HUDEP-2 (cell line): ENCODE data around the gene DAW1.
"Not testable (repeated sequence)": the region's sequence is repeated elsewhere in the genome, so short reads cannot be mapped to it uniquely, and the experiment has no call there.

Source experiments
- DNase-seq, 76 experiments: peaks; one replicate each; lab custom pipeline; 2025; ENCODE audit not compliant: unreplicated experiment in 76 of 76; lab: John Stamatoyannopoulos, UW

The DAW1 gene

DNA sequence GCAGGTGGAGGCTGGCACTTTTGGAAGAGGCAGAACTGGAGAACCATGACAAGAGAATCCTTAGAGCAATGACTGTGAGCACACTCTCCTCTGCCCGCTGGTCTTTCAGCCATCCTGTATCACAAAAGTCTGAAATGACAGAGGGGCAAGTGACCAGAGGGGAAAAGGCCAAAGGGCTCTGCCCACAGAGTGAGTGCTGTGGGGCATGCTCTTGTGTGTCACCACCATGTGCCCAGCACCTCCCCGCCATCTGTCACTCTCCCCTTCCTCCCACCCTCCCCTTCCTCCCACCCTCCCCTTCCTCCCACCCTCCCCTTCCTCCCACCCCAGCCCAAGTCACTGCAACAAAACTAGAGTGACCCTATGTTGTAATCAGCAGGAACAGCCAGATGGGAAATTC, 31.9 kb downstream of the DAW1 start:
- no peak for DNase-seq

DNA sequence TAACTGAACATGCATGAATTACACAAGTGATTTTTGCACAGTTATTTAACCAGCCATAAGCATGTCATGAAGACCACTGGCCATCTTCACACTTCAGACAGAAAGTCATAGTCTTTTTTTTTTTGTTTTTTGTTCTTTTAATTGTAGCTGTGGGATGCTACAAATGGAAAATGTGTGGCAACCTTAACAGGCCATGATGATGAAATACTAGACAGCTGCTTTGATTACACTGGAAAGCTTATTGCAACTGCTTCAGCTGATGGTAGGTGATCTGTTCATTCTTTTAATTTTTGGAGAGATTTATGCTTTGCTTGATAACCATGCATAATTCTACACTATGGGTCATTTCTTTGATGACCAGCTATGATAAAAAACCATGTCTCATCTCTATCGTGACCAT, 35.6 kb downstream of the DAW1 start:
- DNase-seq = no peak

DNA sequence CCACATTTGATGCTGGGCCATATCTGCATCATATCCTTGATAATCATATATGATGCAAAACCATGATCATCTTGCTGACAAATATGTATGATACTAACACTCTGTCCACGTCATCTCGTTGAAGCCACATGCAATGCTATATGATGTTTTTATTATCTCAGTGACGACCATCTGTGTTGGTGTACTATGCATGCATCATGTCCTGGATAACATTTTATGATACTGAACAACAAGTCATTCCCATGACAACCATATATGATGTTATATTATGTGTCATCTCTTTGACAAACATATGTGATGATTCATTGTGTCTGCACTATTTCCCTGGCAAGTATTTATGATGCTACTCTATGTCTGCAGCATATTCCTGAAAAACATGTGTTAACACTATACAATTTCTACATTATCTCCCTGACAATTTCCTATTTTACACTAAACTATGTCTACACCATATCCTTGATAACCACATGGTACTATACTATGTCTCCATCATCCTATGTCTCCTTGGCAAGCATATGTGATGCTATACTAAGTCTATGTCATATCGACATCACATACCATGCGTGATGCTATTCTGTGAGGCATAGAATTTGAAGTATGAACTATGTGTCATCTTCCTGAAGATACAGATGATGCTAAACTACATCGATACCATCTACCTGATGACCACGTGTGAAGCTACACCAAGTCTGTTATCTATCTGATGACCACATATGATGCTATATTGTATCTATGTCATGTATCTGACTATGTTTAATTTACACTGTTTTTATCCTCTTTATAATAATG, 37.0 kb downstream of the DAW1 start:
- DNase-seq = no peak

DNA sequence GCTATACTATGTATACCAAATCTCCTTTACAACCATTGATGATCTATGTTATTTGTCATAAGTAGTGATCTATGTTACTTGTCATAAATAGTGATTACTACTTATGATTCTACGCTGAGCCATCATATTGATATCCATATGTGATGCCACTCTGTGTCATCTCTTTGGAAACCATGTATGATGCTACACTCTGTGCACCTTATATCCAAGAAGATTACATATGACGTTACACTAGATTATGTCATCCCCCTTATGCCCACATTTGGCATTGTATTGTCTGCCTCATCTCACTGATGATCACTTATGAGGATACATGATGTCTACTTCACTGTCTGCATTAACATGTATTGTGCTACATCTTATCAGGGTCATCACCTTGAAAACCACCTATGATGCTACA, 42.9 kb downstream of the DAW1 start:
- DNase-seq = no peak

DNA sequence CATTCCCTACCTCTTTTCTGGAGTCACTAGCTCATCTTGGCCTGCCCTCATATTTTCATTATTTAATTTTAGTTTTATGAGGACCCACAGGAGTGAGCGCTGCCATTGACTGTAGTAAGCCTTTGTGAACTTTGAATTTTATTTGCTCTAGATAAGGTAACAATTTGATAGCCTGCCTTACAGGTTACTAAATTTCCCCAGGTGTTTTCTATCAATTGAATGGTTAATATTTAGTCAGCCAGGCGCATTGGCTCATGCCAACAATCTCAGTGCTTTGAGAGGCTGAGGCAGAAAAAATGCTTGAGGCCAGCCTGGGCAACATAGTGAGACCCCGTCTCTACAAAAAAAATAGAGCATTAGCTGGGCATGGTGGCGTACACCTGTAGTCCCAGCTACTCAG, 50.2 kb downstream of the DAW1 start:
- DNase-seq = no peak

DNA sequence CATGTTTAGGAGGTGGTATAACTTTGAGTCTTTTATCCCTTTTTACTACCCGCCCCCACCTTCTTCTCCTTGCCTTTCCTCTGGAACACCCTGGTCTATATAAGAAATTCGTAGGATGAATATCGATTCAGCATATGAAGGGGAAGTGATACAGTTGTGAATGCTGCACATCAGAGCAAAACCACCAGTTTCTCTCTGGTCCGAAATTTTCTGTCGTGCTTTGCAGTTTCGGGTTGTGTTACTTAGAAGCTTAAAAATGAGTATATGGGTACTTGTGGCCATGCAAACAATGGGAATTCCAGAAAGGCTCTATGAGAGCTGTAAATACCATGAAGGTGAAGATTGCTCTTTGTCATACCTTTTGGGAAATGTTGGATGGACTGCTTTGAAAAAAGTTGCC, 60.6 kb downstream of the DAW1 start:
- DNase-seq = no peak

DNA sequence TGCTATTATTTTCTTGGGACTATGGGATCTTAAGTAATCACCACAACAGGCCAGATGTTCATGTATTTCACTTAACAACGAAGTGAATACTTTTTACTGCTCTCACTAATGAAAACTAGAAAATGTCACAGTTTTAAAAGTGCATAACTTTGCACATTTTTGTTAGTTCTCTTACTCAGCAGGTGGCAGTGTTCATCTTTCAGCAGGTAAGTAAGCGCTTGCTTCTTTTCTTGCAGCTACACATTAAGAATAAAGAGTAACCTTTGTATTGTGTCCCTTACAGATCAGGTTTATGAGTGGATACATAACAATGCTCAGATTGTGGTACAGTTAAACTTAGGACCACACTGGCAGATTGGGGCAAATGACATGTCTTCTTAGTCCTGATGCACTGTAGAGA, 61.0 kb downstream of the DAW1 start:
- no peak for DNase-seq

DNA sequence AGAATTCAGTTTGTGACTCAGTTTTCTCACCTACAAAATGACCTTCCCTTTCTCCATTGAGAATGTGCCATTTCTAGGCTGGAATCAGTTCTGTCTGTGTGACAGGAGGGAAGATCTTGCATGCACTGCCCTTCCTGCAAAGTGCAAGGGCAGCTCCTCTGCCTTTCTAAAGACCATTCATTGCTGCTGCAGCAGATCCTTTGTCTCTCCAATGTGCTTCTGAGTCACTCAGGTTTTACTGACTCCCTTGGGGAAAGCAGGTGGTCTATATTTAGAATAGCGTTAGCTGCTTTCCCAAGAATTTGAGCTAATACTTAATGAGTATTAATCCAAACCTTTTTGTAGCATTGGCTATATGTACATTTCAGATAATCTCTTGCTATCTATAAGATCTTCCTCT, 62.5 kb downstream of the DAW1 start:
- DNase-seq = no peak

DNA sequence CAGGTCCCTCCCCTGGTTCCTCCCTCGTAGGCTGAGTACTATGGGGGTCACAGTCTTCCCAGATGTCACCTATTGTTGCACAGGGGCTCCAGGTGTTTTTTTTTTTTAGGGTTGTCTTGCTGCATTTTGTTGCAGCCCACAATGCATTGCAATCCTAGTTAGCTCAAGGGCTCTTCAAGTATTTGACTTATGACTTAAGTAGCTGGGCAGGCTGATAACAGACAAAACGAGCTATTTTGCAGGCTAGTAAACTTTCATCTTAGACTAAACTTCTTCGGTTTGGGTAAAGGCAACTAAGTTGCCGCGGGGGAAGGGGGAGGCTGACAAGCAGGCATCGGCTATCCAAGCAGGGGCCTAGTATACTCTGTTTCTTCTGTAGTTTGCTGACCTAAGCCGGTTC, 64.8 kb downstream of the DAW1 start:
- not testable (repeated sequence) for DNase-seq

DNA sequence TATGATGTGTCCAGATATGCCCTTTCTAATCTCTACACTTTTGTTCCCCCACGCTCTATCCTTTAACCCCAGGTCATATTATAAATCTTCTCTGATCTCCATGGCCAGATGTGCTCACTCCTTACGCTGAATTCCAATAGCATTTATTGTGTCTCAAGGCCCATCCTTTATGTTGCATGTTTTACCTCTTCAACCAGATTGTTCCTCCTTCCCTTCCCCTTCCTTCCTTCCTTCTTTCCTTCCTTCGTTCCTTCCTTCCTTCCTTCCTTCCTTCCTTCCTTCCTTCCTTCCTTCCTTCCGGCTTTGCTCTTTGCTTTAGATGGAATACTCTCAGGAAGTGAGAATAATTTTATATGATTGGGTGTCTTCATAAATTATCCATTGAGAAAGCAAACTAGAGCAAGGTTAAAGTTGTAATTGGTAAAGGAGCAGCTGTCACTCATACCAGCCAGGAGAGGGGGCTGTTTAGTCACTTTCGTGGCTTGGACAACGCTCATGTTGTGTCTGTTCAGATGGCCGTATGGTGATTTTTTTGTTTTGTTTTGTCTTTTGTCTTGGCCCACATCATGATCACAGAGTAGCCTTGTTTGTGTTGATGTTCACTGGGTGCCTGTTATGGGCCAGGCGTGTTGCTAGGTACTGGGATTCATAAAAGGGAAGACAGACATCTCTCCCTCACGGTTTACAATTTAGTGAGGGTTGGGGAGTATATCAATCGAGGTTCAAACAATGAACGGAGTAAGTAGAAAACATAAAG, 68.0 kb downstream of the DAW1 start:
- DNase-seq = peak in 15 of 76 experiments; percentile 2 to 40 (median 6)

DNA sequence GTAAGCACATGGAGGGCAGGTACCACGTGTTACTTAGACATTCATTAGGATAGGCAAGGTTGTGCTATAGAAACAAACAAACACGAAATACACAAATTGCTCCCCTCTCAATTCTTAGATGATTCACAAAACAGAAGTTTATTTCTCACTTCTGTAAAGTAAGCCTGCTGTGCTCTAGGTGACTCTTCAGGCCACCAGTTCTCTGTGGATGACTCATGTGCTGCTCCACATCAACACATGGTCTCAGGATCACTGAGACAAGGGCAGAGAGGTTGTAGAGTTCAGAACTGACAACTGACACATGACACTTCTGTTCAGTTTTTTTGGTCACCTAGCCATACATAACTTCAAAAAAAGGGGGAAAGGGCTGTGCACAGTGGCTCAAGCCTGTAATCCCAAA, 70.6 kb downstream of the DAW1 start:
- DNase-seq = no peak

DNA sequence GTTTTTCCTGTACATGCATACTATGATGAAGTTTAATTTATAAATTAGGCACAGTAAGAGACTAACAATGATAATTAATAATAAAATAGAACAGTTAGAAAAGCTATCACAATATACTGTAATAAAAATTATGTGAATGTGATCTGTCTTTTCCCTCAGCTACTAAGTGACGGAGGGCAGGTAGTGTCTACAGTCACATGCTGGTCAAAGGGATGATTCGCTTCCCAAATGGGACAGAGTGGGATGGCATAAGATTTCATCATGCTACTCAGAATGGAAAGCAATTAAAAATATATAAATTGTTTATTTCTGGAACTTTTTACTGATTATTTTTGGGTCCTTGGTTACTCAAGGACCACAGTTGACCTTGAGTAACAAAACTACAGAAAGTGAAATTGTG, 71.5 kb downstream of the DAW1 start:
- DNase-seq = no peak

DNA sequence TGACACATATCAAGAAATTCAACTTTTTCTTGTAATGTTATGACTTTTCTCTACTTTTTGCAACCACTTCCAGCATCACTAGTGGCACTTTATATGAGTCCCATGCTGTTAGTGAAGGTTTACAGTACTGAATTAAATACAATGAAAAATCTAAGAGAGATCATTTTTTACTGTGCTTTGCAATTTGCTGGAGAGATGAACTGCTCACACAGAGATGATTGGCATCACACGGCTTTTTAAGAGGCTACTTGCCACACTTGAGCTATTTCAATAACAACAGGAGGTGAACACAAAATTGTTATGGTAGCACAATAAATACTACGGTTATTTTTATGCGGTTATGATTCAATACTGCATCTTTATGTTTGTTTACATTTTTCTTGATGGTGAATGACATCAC, 88.9 kb downstream of the DAW1 start:
- no peak for DNase-seq

DNA sequence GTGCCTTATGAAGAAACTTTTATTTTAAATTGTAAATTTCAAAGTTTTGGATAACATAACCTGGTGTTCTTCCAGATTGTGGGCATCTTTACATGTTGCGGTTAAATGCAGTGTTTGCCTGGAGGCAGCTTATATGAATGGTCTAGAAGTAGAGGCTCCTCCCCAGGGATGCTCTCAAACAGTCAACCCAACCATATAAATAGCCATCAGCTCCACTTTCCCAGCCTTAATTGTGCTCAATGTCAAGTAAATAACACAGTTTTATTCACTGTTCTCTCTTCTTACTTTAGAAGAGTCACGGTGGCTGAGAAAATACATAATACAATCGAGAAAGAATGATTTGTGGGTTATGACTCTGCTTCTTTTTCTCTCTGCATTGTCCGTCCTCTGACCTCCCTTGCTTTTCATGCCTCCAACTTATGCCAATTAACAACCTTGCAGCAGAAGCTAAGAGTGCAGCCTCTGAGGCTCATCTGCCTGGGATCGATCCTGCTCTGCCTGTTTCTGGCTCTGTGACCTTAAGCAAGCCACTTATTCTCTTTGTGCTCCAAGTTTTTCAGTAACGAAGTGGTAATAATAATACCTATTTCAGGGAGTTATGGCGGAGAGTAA, 100.3 kb downstream of the DAW1 start:
- no peak for DNase-seq

DNA sequence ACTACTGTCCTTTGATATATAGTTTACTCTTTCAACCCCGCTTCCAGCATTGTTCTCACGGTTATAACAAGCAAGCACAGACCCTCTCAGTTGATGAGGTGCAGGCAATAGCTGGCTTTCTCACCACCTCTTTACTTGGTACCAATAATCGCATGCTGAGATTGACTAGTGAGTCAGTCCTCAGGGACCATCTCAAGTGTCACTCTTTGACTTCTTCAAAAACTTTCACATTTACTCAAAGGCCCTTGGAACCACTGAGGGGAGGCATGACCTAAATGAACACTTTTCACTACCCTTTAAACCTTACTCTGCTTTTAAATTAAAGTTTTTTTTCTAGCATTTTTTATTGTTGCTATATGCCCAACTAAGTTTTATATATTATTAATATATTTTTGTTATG, 101.8 kb downstream of the DAW1 start:
- DNase-seq = no peak
